Activated CD4-positive, alpha-beta T cell treated with anti-CD3 and anti-CD28 coated beads, Interleukin-2, amount 50 U/mL, for 24 hours (primary cell): ENCODE data around the gene COPZ1.
"Not testable (repeated sequence)": the region's sequence is repeated elsewhere in the genome, so short reads cannot be mapped to it uniquely, and the experiment has no call there.

Experiments used
- DNase-seq, 2 donors: peaks; one replicate each; pipeline ENCODE4 v3.0.0-alpha.2; 2020; ENCODE audit warnings: low read depth in 1 of 2, low spot score in 1 of 2

COPZ1 gene

DNA sequence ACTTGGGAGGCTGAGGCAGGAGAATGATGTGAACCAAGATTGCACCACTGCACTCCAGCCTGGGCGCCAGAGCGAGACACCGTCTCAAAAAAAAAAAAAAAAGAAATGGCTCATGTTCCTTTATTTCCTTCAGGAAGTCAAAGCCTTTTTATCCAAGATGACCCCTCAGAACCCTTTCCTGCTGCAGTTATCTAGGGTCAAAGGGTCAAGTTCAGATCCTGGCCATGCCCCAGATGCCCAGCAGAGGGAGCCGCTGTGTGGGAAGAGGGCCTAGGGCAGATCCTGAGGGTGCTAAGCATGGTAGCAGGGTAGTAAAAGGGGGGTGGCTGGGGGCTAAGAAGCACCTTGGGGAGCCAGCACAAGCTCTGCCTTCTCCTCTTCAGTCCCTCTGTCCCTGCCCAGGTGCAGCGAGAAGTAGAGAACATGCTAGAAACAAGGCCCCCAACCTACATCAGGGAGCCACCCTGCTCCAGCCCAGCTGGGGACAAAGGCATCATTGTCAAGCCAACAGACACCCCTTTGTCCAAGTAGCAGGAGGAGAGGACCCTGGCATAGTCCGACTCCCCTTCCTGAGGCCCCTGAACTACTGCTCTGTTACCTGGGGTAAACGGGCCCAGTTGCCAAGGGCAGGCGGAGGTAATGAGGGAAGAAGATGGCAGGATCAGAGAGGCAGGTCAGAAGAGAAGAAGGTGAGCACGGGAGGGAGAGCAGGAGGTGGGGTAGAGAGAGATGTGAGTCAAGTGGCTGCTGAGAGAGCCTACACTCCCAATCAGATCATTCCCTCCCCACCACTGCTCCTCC is 30.6 kb upstream of the COPZ1 start:
- peak; percentile 32 to 37 for DNase-seq

DNA sequence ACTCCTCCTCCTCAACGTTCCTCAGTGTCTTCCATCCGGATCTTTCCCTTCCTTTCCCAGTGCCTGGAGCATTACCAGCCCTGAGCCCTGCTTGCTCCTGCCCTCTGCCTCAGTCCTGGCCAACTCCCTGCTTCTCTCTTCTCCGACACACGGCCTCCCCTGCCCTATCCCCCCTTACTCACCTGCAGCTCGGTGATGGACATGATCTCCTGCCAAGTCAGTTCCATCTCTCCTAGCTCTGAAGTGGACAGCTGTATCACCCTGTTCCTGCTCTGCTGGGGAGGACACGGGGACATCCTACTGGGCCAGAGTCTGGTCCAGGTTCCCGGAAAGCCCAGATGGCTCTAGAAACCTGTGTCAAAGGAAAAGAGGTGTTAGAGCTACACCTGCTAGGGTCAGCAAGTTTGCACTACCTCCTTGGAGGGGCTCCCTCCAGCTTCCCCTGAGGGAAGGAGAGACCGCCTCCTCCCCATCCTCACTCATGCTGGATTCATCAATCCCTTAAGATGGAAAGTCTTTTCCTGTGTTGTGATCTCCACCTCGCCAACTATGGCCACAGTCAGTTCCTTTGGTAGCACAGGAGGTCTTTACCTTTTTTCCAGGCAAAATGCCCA is 29.9 kb upstream of the COPZ1 start:
- DNase-seq = no peak

DNA sequence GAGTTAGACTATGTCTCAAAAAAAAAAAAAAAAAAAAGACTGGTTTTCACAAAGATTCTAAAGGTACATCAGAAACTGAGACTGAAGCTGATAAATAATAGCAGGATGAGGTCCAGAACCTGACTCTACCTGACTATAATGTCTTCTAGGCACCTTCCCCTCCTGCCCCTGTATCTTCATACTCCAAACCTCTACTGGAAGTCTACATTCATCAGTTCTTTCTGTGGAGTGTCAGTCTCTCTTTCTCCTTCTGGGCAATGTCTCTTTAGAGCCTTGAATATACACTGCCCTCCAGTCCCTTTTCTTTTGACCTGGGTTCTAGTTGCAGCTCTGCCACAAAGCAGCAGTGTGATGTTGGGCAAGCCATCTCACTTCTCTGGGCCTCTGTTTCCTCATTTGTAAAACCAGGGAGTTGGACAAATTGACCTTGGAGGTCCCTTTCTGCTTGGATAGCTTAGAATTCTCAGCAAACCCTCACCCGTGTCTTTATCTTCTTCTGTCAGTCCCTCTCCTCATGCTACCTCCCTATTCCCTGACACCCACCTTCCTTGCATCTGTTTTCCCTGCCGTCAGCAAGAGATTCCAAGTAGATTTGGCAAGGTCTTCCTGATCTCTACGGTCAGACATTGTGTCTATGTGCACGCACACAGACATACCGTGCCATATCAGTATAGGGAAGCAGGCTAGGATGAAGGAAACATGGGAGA is 28.4 kb upstream of the COPZ1 start:
- DNase-seq = no peak

DNA sequence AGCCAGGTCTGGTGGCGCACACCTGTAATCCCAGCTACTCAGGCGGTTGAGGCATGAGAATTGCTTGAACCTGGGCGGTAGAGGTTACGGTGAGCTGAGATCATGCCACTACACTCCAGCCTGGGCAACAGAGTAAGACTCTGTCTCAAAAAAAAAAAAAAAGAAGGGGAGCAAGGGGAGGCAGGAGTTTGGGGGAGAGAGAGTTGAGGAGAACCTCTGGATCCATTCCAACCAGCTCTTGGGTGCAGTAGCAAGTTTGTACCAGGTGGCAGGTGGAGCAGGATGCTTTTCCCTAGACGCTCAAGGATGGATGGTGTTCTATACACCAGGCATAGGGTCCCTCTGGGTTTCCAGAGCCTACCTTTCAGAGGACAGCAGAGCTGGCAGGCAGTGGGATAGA is 26.0 kb upstream of the COPZ1 start:
- no peak for DNase-seq

DNA sequence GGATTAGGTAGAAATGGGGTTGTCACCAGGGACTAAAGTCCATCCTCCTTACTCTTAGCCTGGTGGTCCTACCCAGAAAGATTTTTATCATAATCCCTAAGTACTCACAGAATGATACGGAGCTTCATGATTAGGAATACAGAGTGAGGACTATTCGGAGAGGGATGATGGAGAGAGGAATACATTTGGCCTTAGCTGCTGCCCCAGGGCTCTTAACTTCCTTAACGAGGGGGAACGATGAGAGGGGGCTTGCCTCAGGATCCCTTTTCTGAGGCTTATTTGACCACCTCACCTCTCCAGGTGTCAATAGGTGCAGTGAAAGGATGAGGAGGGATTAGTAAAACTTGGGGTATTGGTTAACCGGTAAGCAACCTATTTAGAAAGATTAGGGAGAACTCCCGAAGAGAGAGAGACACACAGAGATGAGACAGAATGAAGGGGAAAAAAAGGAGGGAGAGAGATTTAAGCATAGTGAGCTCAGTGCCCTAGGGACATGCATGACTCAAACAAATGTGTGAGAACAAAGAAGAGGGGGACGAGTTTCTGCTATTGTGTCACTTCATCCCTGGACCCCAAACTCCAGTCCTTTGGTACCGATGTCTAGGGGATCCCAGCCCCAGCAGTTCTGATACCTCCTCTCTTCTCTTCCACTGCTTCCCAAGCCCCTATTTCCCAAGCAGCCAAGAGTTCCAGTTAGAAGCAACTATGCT is 25.3 kb upstream of the COPZ1 start:
- DNase-seq = no peak

DNA sequence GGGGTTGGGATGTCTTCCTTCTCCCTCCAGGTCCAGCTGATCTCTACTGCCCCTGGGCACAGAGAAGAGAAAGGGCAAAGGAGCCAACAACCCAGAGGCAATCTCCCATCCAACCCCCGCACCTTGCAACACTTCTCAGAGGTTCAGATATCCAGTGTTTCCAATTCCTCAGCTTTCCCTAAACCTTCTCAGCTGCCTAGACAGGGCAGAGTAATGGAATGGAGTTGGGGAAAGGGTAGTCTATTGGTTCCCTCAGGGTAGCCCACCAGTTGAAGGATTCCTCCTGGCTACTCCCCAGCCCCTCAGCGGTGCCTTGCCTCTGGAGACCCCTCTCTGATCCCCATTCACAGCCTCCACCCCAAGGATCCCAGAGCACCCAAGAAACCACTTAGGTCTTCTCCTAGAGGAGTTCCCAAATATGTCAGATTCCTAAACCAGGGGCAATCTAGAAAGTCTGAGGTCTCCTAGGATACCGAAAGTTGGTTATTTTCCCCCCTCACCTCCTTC is 24.7 kb upstream of the COPZ1 start:
- DNase-seq = no peak

DNA sequence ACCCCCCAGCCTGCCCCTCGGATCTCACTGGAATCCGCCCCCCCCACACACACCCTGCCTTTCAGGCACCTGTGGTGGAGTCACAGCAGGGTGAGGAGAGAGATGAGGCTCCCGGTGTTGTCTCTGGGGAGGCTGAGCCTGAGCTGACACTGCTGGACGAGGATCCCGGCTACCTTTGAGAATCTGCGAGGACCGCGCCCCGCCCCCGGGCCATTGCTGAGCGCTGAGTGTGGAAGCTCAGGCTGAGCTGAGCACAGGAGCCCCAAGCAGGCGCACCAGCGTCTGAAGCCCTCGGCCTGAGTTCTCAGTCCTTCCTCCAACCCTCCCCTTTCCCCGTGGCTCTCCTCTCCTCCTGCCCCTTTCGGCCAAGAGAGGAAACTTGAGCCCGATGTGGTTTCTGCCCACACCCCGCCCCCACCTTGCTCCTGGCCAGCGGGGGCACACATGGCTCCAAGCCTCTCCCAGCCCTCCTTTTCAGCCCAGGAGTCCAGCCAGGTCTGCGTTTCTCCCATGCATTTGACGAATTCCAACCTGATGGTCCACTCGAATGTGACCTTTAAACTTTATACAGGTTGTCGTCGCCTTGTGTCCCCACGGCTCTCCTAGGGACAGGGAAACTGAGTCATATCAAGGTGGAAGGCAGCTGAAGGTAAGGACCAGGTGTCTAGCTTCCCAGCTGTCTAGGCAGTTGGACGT is 24.1 kb upstream of the COPZ1 start, which contains the start of gene NFE2:
Gene NFE2, minus strand, starts transcription at position 284 of the 696 bp plus-strand sequence. CDS start 5,767 bp downstream, outside the sequence.
- no peak for DNase-seq

DNA sequence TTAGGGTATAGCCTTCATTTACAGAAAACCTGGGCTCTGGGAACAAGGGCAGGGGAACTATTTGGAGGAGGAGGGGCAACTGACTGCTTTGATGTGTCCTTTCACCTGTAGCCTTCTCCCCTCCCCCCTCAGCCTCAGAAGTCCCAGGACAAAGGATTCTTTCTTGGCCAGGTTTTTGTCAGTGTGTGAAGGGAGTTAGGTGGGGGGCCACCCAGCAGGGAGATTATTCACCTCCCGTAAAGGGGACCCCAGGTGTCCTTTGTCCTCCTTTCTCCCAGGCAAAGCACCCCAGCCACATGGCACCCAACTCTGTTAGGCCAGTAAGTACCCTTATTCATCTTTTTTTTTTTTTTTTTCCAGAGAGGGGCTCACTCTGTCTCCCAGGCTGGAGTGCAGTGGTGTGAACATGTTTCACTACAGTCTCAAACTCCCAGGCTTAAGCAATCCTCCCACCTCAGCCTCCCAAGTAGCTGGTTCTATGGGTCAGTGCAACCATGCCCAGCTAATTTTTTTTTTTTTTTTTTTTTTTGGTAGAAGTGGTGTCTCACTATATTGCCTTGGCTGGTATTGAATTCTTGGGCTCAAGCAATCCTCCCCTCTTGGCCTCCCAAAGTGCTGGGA is 23.4 kb upstream of the COPZ1 start:
- no peak for DNase-seq

DNA sequence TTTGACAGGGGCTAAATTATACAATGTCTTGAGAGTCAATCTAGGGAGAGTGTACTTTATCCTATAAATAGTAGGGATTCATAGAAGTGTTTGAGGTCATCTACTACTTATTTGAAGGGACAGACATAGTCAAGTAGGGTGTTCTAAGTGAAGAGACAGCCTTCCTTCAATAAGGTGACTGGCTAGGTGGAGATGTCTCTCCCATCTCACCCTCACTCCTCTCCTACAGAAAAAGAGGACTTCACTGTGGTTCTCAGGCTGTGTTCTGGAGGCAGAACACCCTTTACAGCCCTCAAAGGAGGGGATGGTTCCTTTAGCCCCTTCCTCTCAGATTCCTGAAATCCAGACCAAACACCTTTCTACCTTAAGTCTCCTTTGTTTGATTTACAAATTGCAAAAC is 21.3 kb upstream of the COPZ1 start:
- DNase-seq = no peak

DNA sequence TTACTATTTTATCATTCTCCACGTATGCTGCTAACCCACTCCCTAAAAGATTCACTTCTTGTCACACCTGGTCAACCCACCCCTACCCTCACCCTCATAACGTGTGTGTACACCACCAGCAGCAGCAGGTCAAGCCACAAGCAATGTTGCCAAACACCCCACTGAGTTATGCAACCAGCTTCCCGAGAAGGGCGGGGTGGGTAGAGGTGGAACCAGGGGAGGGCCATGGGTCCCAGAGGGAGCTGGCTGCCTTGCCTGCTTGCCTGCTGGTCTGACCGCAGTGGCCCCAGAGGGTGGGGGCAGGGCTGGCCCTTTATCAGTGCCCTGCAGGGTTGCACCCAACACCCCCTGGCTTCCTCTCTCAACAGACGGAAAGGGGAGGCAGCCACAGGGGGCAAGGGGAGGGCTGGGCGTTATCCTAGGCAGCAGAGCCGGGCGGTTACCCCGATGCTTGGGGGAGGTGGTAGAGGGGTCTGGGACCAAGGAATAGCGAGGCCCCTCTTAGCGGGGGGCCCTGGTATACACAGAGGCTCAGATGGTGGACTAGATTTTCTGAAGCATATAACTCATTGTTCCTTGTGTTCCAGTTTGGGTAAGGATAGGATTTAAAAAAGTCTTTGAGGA is 20.6 kb upstream of the COPZ1 start:
- no peak for DNase-seq

DNA sequence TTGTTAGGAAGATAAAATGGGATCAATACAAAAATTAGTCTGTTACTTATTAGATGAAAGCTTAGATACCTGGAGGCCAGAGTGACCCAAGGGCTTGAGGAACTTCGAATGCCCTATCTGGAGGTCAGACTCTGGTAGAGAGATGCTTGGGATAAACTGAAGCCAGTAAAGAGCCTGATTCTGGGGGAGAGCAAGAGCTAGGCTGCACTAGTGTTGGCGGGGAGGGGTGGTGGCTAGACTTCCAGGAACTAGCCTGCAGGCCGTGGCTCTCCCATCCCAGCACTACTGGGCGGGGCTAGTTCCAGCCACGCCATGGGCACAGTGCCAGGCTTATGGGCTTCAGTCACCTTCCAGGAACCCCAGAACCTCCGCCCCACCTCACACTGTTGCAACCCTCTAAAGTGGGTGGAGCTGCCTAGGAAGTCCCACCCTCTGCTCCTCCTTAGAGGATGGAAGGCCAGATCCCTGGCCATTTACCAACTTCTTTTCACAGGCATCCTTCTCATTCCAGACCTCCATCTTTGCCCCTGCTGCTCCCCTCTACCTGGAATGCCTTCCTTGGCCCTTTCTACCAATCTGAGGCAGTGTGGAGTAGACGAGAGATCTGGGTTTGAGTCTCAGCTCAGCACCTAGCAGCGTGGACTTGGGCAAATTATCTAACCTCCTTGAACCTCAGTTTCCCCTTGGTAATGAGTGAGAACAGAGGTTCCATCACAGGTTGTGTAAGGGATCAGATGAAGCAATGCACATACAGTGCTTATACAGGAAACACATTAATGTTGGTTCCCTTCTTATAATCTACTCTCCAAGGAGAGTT is 17.8 kb upstream of the COPZ1 start:
- DNase-seq = no peak

DNA sequence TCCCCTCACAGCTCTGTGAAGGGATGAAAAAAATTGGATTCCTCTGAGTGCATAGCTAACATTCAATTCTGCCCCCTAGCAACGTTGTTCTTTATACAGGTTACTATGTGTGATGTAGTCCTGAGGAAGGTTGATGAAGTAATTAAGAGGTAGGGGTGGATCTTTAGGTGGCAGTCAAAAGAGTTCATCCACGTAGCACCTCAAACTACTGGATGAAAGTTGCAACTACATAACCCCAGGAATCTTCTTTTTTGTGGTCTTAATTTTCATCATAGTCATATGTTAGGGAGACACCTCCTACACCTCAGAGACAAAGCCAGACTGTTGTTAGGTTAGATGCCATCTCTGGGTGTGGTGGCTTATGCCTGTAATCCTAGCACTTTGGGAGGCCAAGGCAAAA is 13.9 kb upstream of the COPZ1 start:
- no peak for DNase-seq

DNA sequence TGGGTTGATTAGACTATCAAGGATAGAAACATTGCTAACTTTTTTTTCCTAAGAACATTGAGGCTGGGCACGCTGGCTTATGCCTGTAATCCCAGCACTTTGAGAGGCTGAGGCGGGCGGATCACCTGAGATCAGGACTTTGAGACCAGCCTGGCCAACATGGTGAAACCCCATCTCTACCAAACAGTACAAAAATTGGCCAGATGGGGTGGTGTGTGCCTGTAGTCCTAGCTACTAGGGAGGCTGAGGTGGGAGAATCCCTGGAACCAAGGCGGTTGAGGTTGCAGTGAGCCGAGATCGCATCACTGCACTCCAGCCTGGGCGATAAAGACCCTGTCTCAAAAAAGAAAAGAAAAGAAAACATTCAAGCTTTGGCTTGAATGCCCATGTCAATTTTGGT is 12.6 kb upstream of the COPZ1 start:
- DNase-seq = not testable (repeated sequence)

DNA sequence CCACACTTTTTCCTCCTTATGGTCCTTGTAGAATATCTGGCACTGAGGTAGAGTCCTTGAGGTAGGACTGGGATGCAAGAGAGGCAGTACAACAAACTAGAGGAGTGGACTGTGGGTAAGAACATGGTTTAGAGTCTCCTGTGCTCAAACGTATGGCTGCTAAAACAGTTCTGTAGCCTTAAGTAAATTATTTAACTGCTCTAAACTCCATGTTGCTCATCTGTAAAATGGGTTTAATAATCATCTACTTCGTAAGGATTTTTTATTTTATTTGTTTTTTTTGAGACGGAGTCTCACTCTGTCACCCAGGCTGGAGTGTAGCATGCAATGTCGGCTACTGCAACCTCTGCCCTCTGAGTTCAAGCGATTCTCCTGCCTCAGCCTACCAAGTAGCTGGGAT is 3.6 kb upstream of the COPZ1 start:
- DNase-seq = no peak

DNA sequence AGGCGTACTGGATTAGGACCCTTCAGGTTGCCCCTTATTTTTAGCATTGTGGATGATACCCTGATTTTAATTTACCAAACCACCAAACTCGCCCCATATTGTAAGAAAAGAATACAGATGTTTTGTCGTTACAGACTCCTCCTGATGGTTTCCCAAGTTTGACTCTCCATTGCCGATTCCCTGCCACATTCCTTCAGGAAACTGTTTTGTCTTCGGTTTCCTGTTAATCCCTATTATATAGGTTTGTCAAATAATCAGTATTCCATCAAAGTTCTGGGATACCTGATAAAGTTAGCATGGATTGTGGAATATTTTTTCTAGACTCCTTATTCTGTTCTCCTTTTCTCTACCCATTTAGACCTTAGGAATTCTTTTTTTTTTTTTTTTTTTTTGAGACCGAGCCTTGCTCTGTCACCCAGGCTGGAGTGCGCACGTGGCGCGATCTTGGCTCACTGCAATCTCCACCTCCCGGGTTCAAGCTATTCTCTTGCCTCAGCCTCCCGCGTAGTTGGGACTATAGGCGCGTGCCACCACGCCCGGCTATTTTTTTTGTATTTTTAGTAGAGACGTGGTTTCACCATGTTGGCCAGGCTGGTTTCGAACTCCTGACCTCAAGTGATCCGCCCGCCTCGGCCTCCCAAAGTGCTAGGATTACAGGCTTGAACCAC is 645 bp downstream of the COPZ1 start:
- DNase-seq = not testable (repeated sequence)

DNA sequence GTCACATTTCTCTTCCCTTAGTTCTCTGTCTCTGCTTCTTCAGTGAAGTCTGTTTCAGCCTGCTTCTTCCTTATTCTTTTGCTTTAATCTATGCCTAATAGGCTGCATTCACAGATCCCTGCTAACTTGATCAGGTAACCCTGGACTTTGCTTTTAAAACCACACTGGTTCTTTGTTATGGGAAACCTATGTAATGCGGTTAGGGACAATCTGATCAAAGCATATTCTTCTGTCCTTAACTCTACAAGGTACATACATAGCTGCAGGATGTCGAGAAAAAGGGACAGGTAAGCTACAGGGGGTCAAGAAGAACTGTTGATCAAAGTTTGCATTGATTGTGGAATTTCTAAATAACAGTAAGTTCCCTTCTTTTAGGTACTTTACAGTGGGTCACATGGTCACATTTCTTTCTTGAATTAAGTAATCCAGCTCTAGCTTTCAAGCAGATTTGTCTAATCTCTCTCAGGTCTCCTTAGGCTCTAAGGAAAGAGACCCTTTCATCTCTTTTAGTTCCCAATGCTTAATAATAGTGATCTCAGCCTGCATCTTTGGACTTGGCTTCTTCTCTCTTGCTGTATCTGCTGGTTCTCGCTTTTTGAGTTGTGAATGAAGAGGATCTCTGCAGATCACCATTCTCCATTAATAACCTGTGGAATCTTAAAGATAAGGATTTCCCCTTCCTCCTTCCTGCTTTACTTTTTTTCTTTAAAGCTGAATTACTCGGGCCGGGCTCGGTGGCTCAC is 3.8 kb downstream of the COPZ1 start:
- DNase-seq = no peak

DNA sequence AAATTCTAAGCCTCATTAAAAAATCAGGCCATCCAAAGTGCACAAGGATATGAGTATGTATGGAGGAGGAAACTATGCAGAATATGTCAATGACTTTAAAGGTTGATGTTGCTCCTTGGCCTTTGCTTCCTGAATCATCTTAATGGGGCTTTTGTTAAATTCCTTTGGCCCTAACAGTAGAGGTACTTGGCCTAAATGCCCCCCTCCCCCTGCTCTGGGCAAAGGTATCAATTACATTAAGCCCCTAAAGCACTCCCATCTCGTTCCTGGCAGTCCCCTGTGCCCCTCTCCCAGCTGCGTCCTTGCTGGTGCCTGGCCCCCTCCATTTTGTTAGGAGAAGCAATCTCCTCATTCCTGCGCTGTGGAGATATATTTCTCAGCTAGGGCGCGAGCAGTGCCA is 4.8 kb downstream of the COPZ1 start:
- no peak for DNase-seq

DNA sequence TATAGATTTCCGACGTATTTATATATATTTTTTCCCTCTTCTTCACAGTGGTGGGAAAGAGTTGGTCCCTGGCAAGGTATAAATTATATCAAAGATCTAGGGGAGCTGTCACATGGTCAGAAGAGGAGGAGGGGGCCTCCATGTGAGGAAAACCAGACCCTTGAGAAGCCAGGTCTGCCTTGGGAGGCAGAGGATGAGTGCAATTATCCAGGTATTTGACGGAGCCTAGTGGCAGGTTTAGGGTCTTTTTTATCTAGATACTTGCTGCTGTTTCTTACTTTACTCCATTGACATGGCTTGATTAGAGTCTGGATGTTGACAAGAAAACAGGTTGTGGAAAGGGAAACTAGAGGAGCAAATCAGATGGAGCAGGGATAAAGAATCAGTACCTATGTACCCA is 5.5 kb downstream of the COPZ1 start:
- no peak for DNase-seq
